HCT116 (cell line): ENCODE results near the gene IL4. TPM values are rescaled to one million over a fixed set of nuclear protein-coding genes. Genes with fewer than 3 reads are reported as not detected.

Source experiments
- ATAC-seq: fragments of 200-7000 bp; cut with Tn5 transposase; 2 replicates; pipeline ENCODE4 v1.9.1; 2020; ENCODE audit warnings: mild to moderate bottlenecking, moderate library complexity
- BruUV-seq: library from RNA; stranded (reverse); fragments of 400-500 nt; replicated peaks from 2 replicates; lab custom pipeline; 2021; lab: Mats Ljungman, UMichigan
- CTCF ChIA-PET: fragments of 300-600 bp; sonication (Branson Sonifier 250); formaldehyde crosslinking; loops from one replicate; lab custom pipeline; 2021; ENCODE audit warnings: antibody characterized with exemption; lab: Charles Lee
- POLR2A ChIA-PET: fragments of 300-600, 350-600 bp; sonication (Branson Sonifier 250); formaldehyde crosslinking; loops from one replicate; lab custom pipeline; 2021; ENCODE audit warnings: antibody characterized with exemption; lab: Charles Lee
- RAD21 ChIA-PET, 2 experiments: fragments of 300-600 bp; sonication (Branson Sonifier 250); formaldehyde crosslinking; loops; one replicate each; lab custom pipeline; 2023; ENCODE audit warnings: low total read pairs in 2 of 2; ENCODE audit not compliant: uncharacterized antibody in 2 of 2, unreplicated experiment in 2 of 2, low non-redundant PET in 1 of 2; lab: Charles Lee
- DNase-seq: peaks from one replicate; pipeline ENCODE4 v3.0.0-alpha.2; 2010; ENCODE audit warnings: low read depth, low spot score
- H2AFZ ChIP-seq: fragments of 200-600 bp; shearing (Covaris generic), sonication (generic); 2 replicates; pipeline ENCODE4 v1.6.1; 2017; ENCODE audit warnings: low read depth, mixed run types, mixed read lengths, antibody characterized with exemption, low read length; ENCODE audit not compliant: poor library complexity, severe bottlenecking
- H3K27ac ChIP-seq: 2 replicates; pipeline ENCODE4 v1.5.1; 2012; ENCODE audit warnings: low read depth, low read length
- H3K27me3 ChIP-seq: fragments of 200-600 bp; sonication (generic); 2 replicates; pipeline ENCODE4 v1.6.1; 2016; ENCODE audit warnings: mixed run types, low read length, mixed read lengths; ENCODE audit not compliant: insufficient read depth
- H3K36me3 ChIP-seq, 2 experiments: fragments of 200-500 bp in 1 of 2; fragments of 200-600 bp in 1 of 2; sonication (Bioruptor generic) in 1 of 2; sonication (generic) in 1 of 2; 2 replicates each; pipeline versions ENCODE4 v1.5.1 to v1.6.1; 2014 to 2016; ENCODE audit warnings: low read length in 2 of 2, inconsistent platforms in 1 of 2, mixed read lengths in 1 of 2, mixed run types in 1 of 2; ENCODE audit not compliant: insufficient read depth in 2 of 2, control insufficient read depth in 1 of 2
- H3K4me1 ChIP-seq, 2 experiments: fragments of 200-600 bp in 1 of 2; sonication (generic) in 1 of 2; 2 replicates each; pipeline versions ENCODE4 v1.5.1 to v1.6.1; 2012 to 2017; ENCODE audit warnings: low read length in 2 of 2, inconsistent platforms in 1 of 2, mild to moderate bottlenecking in 1 of 2, mixed read lengths in 1 of 2, mixed run types in 1 of 2, moderate library complexity in 1 of 2; ENCODE audit not compliant: insufficient read depth in 2 of 2, control insufficient read depth in 1 of 2
- H3K4me2 ChIP-seq: fragments of 200-600 bp; sonication (generic); 2 replicates; pipeline ENCODE4 v1.6.1; 2017; ENCODE audit warnings: mixed run types, low read length, mixed read lengths
- H3K4me3 ChIP-seq, 2 experiments: fragments of 200-600 bp in 1 of 2; sonication (generic) in 1 of 2; replicated peaks in 1 of 2; 2 replicates each; pipeline ENCODE4 v1.5.1; 2011 to 2016; ENCODE audit warnings: low read length in 2 of 2, control low read depth in 1 of 2, low read depth in 1 of 2, mild to moderate bottlenecking in 1 of 2, mixed read lengths in 1 of 2, mixed run types in 1 of 2
- H3K79me2 ChIP-seq: fragments of 200-600 bp; sonication (generic); 2 replicates; pipeline ENCODE4 v1.6.1; 2017; ENCODE audit warnings: mild to moderate bottlenecking, mixed run types, low read length, moderate library complexity, mixed read lengths; ENCODE audit not compliant: insufficient read depth
- H3K9ac ChIP-seq: fragments of 200-600 bp; sonication (generic); 2 replicates; pipeline ENCODE4 v1.6.1; 2016; ENCODE audit warnings: low read length, mixed read lengths
- H3K9me2 ChIP-seq: fragments of 200-600 bp; sonication (generic), shearing (Covaris generic); 2 replicates; pipeline ENCODE4 v1.6.1; 2017; ENCODE audit warnings: mixed run types, mild to moderate bottlenecking, moderate library complexity; ENCODE audit not compliant: insufficient read depth
- H3K9me3 ChIP-seq, 2 experiments: fragments of 200-500 bp in 1 of 2; fragments of 200-600 bp in 1 of 2; sonication (Bioruptor generic) in 1 of 2; sonication (generic) in 1 of 2; 2 replicates each; pipeline ENCODE4 v1.6.1; 2014 to 2017; ENCODE audit warnings: low read length in 2 of 2, mixed read lengths in 2 of 2, inconsistent platforms in 1 of 2, low read depth in 1 of 2, mild to moderate bottlenecking in 1 of 2, mixed run types in 1 of 2, moderate library complexity in 1 of 2; ENCODE audit not compliant: control insufficient read depth in 1 of 2, insufficient read depth in 1 of 2
- H4K20me1 ChIP-seq: fragments of 200-600 bp; sonication (generic), shearing (Covaris generic); 2 replicates; pipeline ENCODE4 v1.6.1; 2017; ENCODE audit warnings: mixed run types, mild to moderate bottlenecking, moderate library complexity; ENCODE audit not compliant: insufficient read depth
- CBX3 ChIP-seq: IDR thresholded peaks from 2 replicates; pipeline ENCODE4 v1.6.1; 2012; ENCODE audit warnings: low read depth
- FOSL1 ChIP-seq: IDR thresholded peaks from 2 replicates; pipeline ENCODE4 v1.6.1; 2012; ENCODE audit warnings: low read depth
- POLR2AphosphoS5 ChIP-seq: IDR thresholded peaks from 2 replicates; pipeline ENCODE4 v1.6.1; 2011; ENCODE audit warnings: mild to moderate bottlenecking, low read depth, low read length, moderate library complexity
- RAD21 ChIP-seq: IDR thresholded peaks from 2 replicates; pipeline ENCODE4 v1.6.1; 2012; ENCODE audit warnings: low read depth, mild to moderate bottlenecking
- SIN3A ChIP-seq: IDR thresholded peaks from 2 replicates; pipeline ENCODE4 v1.6.1; 2012; ENCODE audit warnings: low read depth
- SP1 ChIP-seq: IDR thresholded peaks from 2 replicates; pipeline ENCODE4 v1.6.1; 2012; ENCODE audit warnings: low read depth
- TCF7L2 ChIP-seq: IDR thresholded peaks from 2 replicates; pipeline ENCODE4 v1.7.0; 2011; ENCODE audit warnings: borderline replicate concordance, inconsistent platforms; ENCODE audit not compliant: insufficient read depth, insufficient read length; ENCODE audit errors: extremely low read depth
- ZFX ChIP-seq: fragments of 450-650 bp; IDR thresholded peaks from 2 replicates; pipeline ENCODE4 v1.6.1; 2017
- ZNF274 ChIP-seq: fragments of 200-500 bp; sonication (Bioruptor generic); IDR thresholded peaks from 2 replicates; pipeline ENCODE4 v1.6.1; 2014; ENCODE audit warnings: mild to moderate bottlenecking, low read depth, low read length, inconsistent platforms
- intact Hi-C: fragments of 100-400 bp; cut with micrococcal nuclease; formaldehyde crosslinking; loops from 2 replicates; pipeline ENCODE4 v1.10.0; 2022
- total RNA-seq: library from RNA; stranded (reverse); gene quantifications from one replicate; pipeline ENCODE4 v1.2.1, GENCODE V29; 2021; ENCODE audit not compliant: unreplicated experiment
- TF ChIP-seq, protein P1 (sequence below): IDR thresholded peaks from 2 replicates; pipeline ENCODE4 v1.6.1; 2012
- TF ChIP-seq, protein P2 (sequence below), 3 experiments: fragments of 200-600 bp in 1 of 3; sonication (generic) in 1 of 3; IDR thresholded peaks in 2 of 3; conservative IDR thresholded peaks in 1 of 3; 2 replicates each; pipeline ENCODE4 v1.5.1; 2012 to 2017; ENCODE audit warnings: low read depth in 2 of 3, low read length in 2 of 3, antibody characterized with exemption in 1 of 3, borderline replicate concordance in 1 of 3, control low read depth in 1 of 3, mild to moderate bottlenecking in 1 of 3, mixed read lengths in 1 of 3, mixed run types in 1 of 3, moderate library complexity in 1 of 3; ENCODE audit not compliant: insufficient read depth in 1 of 3
- TF ChIP-seq, protein P3 (sequence below): IDR thresholded peaks from 2 replicates; pipeline ENCODE4 v1.6.1; 2012

The IL4 gene
- total RNA-seq, 1 experiment from 2014 or later, result not detected

DNA sequence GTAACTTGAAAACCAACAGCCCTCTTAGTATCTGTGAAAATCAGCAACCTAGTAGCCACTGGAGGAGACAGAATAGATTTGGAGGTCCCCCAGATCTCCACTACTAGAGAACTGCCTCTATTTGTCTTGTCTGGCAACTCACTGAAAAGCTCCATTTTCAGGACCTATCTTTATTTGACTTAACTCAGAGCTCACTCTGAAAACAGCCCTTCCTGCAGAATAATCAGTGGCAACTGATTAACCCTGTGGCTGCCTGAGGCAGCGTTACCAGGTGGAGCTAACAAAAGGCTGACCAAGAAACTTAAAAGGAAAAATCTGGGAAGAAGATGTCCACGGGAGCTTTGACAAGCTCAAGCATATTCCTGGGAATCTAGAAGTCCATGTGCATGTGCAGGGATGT lies 26.3 kb upstream of the IL4 start:
- Histone ChIP-seq H3K79me2 (no peaks in the 10 kb centered on the region), H3K27ac (no peak overlapping the region), H3K4me2 (no peak overlapping the region), H2AFZ (no peak overlapping the region), H3K9me2 (no peaks in the 10 kb centered on the region), H4K20me1 (no peaks in the 10 kb centered on the region), H3K9ac (no peak overlapping the region), H3K27me3 (no peaks in the 10 kb centered on the region), H3K4me1 (no peaks in the 10 kb centered on the region), H3K4me3 (no peak overlapping the region), H3K9me3 (0 out of 4 replicates have a peak, but pooled peaks cover 0 to 4% of the 10 kb centered on the region in 2 experiments), H3K36me3 (peaks cover 8% of the 10 kb centered on the region in 2 experiments; a peak in 3 of 4 replicates)
- ChIA-PET CTCF (no interaction called here), POLR2A (no interaction called here), RAD21 (no interaction called here)
- DNase-seq (no peak), ATAC-seq (no peak)
- TF ChIP-seq SIN3A (no peak), CBX3 (no peak), RAD21 (no peak), TCF7L2 (no peak), ZFX (no peak), POLR2AphosphoS5 (no peak), SP1 (no peak), ZNF274 (no peak), FOSL1 (no peak)
- TF ChIP-seq, protein P1, sequence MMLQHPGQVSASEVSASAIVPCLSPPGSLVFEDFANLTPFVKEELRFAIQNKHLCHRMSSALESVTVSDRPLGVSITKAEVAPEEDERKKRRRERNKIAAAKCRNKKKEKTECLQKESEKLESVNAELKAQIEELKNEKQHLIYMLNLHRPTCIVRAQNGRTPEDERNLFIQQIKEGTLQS, result no peak
- TF ChIP-seq, protein P2, sequence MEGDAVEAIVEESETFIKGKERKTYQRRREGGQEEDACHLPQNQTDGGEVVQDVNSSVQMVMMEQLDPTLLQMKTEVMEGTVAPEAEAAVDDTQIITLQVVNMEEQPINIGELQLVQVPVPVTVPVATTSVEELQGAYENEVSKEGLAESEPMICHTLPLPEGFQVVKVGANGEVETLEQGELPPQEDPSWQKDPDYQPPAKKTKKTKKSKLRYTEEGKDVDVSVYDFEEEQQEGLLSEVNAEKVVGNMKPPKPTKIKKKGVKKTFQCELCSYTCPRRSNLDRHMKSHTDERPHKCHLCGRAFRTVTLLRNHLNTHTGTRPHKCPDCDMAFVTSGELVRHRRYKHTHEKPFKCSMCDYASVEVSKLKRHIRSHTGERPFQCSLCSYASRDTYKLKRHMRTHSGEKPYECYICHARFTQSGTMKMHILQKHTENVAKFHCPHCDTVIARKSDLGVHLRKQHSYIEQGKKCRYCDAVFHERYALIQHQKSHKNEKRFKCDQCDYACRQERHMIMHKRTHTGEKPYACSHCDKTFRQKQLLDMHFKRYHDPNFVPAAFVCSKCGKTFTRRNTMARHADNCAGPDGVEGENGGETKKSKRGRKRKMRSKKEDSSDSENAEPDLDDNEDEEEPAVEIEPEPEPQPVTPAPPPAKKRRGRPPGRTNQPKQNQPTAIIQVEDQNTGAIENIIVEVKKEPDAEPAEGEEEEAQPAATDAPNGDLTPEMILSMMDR (IDR thresholded peaks at IDR 0.05 in 2 of 3, conservative IDR thresholded peaks at IDR 0.05 in 1 of 3; ENCODE audit: borderline replicate concordance in 1 of 3, insufficient read depth in 1 of 3, low read depth in 2 of 3, low read length in 2 of 3), result no peak
- TF ChIP-seq, protein P3, sequence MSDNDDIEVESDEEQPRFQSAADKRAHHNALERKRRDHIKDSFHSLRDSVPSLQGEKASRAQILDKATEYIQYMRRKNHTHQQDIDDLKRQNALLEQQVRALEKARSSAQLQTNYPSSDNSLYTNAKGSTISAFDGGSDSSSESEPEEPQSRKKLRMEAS, result no peak
- intact Hi-C loops, result no loop called here
- BruUV-seq, result no TSS peak
